ENCODE measurements around the gene ADAMTSL2.

The ADAMTSL2 gene

DNA sequence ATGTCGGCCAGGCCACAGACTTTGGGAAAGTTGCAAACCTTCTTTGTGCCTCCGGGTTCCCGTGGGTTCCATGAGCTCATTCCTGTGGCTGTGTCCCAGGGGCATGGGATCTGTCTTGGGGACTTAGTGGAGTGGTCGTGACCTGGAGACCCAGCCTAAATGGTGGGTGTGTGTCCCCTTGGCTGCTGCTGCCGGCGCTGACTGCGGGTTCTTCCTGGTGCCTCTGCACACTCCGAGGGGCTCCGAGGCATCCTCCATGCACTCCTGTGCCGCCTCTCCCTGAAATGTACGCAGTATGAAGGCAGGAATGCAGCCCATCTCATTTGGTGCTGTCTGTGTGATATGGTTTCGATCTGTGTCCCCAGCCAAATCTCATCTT, 34.6 kb upstream of the ADAMTSL2 start:
- no peak for DNase-seq

DNA sequence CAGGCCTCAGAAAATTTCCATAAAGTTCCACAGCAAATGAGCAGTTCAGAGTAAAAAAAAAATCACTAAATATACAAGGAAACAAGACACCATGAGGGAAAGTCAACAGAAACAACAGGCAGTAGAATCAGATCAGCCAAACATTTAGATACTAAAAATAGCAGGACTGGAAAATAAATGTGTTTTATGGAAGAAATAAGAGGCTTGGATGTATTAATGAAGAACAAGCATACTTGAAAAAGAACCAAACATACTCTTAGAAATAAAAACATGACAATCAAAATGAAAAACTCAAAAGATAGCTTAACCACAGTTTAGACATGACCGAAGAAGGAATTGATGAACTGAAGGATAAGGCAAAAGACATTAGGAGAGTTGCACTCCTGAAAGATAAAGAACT, 32.4 kb upstream of the ADAMTSL2 start:
- DNase-seq, result no peak

DNA sequence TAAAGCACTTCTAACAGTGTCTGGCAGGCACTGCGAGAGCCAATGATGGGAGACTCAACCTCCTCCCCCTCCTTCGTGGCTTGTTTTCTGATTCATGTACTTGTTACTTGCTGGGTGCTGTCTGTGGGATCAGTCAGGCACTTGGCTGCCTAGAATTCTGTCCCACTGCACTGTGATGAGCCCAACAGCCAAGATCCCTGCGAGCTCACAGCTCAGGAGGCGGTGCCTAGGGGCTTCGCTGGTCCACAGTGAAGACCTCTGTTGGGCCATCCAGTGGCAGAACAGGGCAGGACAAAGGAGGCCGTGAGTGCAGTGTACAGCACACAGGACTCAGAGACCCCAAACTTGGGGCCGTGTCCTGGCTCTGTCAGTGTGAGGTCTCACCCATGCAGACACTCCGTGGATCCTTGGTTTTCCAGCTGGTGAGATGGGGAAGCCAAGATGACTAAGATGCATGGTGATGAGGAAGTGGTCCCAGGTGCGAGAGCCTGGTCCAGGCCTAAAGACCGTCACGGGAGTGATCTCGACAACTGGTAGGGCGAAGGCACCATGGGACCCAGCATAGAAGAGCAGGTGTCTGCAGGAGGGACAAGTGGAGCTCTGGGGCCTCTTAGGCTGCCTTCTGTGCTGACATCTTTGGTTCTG, 29.2 kb upstream of the ADAMTSL2 start:
- DNase-seq, result peak; percentile 0

DNA sequence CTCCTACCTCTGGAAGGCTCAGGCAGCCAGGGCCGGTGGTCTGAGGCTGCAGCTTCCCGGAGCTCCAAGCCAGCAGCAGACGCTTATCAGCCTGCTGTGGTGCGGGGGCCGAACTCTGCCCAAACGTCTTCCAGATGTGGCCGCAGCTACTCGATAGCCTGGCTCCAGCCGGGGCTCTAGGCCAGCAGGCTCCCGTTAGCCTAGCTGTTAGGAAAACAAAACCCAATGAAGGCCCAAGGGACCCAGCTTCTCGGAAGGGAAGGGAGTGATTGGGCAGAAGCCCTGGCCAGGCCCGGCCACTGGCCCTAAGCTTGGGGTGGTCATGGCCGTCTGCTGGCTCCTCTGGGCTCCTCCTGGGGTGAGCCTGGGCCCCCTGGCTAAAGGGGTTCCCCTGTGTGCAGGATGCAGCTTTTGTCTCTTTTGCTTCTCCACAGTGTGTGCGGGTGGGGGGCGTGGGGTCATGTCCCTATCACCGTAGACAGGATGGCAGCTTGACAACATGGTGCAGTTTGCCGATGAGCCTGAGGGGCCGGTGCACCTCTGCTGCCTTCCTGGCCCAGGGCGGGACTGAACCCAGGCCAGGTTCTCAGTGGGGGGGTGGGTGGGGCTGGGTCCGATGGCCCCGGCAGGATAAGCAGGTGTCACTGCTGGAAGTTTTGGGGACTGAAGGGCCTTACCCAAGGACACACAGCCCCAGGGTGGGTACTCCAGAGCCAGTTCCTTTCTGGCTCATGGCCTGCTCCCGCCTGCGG, 28.4 kb upstream of the ADAMTSL2 start:
- no peak for DNase-seq

DNA sequence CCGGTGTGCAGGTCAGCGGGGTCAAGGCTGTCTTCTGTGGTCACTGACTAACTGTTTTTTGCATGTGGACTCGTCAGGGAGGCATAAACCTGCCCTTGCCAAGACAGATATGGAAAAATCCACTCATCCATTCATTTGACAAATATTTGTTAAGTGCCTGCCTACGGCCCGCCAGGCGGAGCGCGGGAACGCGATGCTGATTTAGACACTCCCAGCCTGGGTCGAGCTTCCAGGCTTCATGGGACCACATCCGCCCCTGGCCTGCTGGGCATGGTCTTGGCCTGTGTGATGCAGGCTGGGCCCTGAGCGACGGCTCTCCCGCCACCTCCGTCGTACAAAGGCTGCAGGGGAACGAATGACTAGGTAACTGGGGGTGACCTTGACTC, 27.9 kb upstream of the ADAMTSL2 start:
- no peak for DNase-seq

DNA sequence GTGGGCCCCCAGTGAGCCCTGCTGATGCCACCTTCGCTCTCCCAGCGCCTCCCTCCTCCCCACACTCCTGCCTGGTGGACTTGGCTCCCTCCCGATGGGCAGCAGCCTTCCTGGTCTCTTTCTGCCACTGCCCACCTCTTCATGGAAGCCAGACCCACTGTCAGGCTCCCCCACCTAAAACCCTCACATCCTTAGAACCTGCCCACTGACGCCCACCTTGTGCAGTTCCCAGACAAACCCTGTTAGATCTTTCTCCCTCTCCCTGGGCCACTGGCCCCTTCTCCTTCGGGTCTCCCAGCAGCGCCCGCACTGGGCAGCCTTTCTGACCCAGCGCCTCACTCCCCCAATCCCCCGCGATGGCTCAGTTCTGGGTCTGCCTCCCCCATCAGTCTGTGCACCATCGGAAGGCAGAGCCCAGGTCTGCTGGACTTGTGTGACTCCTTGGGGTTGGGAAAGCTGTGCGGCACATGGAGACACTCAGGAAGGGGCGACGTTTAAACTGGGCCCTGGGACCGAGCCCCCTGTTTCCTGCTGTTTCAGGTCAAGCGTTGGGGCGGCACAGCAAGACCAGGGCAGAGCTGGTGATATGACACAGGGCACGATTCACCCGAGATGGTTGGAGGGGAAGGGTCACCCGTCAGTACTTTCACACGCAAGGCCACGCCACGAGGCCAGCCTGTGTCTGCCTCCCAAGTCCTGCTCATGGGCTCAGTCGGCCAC, 27.1 kb upstream of the ADAMTSL2 start:
- DNase-seq, result no peak

DNA sequence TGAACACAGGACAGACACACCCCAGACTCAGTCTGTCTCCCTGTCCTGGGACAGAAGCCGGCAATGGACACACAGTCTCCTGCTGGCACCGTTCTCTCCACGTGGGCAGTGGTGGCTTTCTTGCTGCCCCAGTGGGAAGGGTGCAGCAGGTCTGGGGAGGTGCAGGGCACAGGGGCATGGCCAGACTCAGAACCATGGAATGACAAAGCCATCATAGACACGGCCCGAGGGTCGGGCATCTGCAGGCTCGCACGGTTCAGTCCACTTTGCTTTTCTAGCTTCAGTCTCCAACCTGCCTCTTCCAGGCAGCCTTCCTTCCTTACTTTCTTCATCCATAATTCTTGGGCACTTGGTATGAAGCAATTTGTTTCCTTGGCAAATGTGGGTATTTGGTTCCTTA, 26.5 kb upstream of the ADAMTSL2 start:
- no peak for DNase-seq

DNA sequence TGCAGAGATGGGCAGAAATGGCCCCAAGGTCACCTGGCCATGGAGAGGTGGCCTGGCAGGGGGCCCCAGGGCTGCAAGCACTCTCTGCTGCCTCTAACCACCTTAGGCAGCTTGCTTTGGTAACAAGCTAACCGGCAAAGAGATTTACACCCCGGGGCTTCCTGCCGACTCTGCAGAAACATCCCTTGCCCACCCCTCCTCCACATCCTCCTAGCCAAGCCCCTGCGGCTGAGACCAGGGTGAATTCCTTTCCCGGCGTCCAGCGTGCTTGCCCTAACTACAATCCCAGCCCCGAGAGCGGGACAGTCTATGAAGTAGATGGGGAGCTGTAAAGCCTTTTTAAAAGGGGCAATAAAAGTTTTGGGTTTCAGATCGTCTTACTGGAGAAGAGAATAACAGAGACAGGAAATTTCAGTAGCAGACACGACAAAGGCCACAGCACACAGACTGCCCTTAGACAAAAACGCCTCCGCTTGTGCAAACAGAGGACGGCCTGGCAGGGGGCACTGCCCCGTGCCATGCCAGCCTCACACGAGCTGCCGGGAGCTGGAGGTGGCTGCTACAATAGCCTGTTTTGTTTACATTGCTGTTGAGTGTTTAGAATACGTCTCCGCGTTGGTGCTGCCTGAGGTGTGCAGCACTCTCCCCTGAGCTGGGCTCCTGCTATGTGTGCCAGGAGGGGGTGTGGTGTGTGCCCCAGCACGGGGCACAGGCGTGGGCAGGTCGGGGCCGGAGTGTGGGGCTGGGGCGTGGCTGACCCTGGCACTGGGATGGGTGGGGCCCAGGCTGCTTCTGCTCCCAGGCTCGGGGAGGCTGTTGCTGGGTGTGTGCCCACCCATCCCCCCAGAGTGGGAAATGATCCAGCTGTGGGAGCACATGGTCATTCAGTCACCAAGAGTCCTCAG, 25.1 kb upstream of the ADAMTSL2 start:
- DNase-seq, result peak; percentile 73

DNA sequence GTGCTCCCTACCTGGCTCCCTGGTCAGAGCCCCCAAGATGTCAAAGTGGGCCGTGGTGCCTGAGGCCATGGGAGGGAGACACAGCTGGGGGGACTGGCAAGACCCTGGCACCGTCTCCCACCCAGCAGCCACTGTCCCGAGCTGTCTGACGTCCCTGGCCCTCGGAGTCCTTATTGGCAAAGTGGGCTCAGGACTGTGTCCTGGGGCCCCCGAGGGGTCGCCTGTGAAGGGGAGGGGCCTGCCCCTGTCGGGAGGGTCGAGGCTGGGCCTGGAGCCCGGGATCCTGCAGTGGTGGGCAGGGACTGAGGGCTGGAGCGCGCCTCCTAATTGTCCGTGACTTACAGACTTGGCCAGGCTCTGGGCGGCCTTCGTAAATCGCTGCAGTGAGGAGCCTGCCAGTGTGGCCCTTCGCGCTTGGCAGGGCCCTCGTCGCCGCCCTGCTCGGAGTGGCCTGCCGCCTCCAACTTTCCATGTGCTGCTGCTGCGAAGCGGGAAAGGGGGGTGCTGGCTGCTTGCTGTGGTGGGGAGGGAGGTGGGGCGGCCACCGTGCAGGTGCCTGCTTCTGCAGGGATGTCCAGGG, 23.5 kb upstream of the ADAMTSL2 start:
- DNase-seq, result no peak

DNA sequence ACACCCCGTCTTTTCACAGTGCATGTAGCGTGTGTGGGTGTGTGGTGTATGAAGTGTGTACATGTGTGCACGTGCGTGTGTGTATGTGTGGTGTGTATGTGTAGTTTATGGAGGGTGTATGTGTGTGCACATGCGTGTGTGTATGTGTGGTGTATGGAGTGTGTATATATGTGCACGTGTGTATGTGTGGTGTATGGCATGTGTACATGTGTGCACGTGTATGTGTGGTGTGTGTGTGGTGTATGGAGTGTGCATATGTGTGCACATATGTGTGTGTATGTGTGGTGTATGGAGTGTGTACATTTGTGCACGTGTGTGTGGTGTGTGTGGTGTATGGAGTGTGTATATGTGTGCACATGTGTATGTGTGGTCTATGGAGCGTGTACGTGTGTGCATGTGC, 22.9 kb upstream of the ADAMTSL2 start:
- no peak for DNase-seq

DNA sequence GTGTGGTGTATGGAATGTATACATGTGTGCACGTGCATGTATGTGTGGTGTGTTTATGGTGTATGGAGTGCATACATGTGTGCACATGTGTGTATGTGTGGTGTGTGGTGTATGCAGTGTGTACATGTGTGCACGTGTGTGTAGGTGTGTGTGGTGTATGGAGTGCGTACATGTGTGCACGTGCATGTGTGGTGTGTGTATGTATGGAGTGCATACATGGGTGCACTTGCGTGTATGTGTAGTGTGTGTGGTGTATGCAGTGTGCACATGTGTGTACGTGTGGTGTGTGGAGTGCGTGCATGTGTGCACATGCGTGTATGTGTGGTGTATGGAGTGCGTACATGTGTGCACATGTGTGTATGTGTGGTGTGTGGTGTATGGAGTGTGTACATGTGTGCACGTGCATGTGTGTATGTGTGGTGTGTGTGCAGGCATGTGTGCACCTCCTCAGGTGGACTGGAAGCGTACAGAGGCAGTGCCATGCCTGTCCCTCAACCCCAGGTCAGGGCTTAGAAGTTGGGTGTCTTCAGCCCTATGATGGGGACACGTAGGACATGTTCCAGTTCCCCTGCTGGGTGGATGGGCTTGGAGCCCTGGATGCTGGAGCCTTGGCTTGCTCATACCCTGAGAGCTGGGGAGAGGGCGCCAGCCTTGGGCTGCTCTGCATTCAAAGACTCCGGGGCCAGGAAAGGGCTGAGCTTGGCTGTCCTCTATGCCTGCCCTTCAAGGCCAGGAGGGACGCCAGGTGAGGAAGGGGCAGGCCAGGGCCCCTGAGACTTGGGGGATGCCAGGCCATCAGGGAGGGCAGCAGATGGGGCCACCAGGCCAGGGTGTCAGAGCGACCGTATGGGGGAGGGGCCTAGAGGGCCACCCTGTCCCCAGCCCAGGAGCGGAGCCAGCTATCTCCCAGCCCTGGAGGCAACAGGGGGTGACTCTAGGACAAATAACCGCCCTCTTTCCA, 22.0 kb upstream of the ADAMTSL2 start:
- DNase-seq, result no peak

DNA sequence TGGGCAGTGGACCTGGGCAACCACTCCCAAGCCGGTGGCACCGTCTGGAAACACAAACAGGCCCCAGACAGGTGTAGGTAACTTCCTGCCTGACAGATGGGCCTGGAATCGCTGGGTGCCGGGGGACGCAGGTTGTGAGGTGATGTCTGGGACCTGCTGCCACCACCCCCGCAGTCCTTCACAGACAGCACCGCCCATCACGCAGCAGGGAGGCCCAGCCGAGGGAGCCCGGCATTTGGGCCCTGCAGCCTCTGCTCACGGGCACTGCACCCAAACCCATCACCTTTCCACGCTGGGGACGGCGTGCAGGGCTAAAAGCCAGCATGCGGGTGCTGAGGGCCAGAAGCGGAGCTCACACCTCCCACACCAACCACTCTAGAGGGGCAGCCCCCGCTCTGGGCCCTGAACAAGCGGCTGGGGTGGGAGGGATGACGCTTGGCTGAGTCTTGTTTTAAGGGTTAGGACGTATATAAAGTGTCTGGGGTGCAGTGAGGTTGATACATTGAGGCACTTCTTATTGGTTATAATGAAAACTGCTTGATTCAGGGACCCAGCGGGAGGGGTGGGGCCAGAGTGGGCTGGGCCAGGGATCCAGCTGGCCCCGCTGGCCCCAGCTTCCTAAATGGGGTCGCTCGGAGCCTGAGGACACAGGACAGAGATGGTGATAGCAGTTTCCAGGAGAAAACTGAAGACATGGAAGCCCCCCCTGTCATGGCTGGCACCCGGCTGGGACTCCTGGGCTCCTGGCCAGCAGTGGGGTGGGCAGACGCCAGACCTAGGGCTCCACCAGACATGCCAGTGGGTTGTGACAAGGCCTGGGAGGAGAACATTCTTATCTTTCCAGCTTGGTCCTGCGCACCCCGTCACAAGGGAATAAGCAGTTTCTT, 21.0 kb upstream of the ADAMTSL2 start:
- DNase-seq, result no peak

DNA sequence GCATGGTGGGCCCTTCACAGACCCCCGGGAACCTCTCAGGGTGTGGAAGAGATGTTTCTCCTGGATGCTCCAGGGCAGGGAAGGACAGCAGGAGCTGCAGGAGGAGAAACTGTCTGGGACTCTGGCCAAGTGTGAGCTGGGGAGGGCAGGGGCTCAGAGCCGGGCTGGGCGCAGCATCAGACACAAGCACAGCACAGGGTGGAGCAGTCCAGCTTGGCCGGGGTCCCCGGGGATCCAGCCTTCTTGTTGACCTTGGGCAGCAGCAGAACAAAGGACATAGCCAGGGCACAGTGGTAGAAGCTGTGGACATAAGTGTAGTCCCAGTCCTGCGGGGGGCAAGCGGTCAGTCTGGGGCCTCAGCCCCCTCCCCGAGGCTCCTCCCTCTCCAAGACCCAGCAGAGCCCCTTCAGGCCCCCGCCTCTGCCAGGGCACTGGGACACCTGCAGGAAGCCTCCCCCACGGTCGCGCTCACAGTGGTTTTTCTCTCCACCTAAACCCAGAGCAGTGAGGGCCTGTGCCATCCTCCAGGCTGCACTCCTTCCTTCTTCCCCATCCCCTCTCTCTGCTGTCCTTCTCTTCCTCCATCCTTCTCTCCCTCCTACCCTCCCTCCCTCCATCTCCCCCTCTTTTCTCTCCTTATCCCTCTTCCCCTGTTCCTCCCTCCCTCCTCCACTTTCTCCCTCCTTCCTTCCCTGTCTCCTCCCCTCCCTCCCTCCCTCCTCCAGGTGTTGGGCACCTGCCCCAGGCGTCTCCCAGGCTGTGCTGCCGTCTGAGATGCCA, 19.9 kb upstream of the ADAMTSL2 start:
- DNase-seq, result no peak

DNA sequence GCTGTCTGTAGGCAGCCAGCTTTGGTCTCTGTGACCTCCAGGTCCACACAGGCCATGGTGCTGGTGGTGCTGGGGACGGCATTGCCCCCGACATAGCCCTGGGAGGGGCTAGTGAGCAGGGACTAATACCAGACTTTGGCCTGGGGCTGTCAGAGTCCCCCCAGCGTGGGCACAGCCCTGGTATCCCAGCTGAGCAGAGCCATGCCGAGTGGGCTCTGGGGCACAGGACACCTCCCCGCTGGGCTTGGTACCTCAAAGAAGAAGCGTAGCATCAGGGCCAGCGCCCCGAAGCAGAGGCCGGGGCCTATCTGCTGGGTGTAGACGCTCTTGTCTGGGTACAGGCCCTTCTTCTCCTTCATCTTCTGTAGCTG, 19.3 kb upstream of the ADAMTSL2 start:
- no peak for DNase-seq

DNA sequence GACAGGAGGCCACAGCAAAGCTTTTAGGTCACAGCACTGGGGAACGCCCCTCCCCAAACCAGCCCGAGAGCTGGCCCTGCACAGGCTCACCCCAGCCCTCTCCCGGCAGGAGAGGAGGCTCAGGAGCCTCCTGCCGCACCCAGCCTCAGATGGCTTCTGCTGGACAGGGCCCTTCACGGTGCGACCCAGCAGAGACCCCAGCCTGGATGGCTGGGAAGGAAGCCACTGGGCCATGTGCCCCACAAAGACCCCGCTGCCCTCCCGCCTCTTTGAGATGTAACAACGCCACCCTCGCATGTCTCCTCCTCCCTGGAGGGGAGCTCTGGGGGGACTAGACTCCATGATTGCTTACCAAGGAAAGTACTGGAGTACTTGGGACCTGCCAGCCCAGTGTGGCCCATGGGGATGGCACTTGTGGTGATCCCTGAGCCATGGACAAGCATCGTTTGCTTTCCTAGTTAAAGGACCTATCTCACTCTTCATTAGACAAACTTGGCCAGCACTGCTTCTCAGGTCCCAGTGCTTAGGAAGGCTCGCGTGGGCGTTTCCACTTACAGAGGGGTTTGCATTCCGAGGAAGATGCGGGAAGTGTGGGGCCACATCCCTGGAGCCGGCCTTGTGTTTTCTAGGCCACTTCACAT, 18.8 kb upstream of the ADAMTSL2 start:
- no peak for DNase-seq

DNA sequence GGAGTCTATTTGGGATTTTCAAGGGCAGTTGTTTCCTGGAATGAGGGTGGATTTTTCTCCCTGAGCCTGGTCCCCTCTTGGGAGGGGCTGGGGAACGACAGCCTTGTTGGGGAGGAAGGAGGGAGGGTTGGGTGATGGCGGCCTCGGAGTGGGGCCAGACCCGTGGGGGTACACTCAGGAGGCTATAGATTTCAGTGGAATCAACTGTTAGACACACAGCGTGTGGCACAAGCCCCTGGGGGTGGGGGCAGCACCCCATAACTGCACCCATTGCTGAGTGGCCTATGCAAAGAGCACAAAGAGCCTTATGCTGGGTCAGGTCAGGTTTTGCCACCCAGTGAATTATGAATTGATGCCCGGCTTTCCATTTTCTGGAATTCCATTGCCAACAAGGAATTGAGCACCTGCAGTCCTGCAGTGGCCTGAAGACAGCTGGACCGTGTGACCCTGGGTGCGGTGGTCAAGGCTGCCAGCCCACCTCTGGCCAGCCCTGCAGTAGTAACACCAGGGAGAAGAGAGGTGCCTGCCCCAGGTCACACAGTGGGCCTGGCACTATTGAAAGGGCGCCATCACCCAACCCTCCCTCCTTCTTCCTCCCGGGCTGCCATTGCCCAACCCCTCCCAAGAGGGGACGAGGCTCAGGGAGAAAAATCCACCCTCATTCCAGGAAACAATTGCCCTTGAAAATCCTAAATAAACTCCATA, 18.1 kb upstream of the ADAMTSL2 start:
- DNase-seq, result no peak

DNA sequence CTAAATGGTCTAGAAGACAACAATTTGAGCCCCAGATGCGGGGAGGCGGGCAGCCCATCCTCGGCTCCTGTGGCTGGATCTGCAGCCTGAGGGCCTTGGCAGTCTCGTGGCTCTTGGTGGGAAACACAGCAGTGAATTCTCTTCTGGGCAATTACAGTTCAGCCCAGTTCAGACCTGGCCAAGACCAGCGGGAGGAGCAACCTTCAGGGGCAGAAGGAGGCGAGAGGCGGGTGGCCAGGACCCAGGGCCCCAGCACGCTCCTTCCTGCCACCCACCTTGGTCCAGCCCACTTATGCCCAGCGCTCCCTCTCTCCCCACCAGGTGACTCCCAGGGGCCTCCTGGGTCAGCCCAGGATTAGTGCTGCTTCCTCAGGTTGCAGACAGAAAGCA, 17.5 kb upstream of the ADAMTSL2 start:
- DNase-seq, result no peak

DNA sequence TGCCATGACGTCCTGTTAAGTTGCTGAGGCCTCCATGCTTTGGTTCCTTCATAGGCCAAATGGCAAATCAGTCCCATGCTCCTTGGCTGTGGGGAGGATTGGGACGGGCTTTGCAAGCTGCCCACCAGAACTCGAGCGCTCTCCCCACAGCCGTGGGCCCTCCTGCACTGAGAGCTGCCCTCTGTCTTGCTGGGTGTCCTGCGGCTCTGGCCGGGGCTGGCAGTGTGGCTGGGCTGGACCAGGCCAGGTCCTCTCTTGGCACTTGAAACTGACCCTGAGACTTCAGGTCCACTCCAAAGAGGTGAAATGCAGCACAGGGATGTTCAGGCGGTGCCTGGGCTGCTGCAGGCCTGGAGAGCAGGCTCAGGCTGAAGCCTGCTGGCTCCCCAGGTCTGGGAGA, 16.8 kb upstream of the ADAMTSL2 start:
- no peak for DNase-seq

Measured in right kidney (tissue), 1 donor.